Head of caudate nucleus (tissue), 42 donors: Measurements from ENCODE around the gene CRYL1.

Experiments
- DNase-seq, 42 donors: peaks; one replicate each; pipeline versions ENCODE4 v3.0.0 to v3.0.0-alpha.2; 2020 to 2021; ENCODE audit warnings: mixed read lengths in 7 of 42
- intact Hi-C: fragments of 100-400 bp; cut with DNase I; formaldehyde crosslinking; loops from one replicate; pipeline ENCODE4 v1.15.0; 2022

Gene CRYL1

GRCh38 chr13:20544201-20544923, 18.7 kb upstream of the CRYL1 start:
- intact Hi-C loops = no loop called here
- no peak for DNase-seq

GRCh38 chr13:20536992-20537391, 11.3 kb upstream of the CRYL1 start:
- intact Hi-C loops = no loop called here
- no peak for DNase-seq

GRCh38 chr13:20534038-20534608, 8.5 kb upstream of the CRYL1 start:
- intact Hi-C loops = no loop called here

GRCh38 chr13:20528452-20528851, 2.8 kb upstream of the CRYL1 start:
- no peak for DNase-seq
- intact Hi-C loops = loop anchor here (10.0 kb wide), 1 partner anchor 176 kb away; the partner anchor contains the start of gene IL17D

More at GRCh38 chr13:20534038-20534608, 8.5 kb upstream of the CRYL1 start:
- no peak for DNase-seq

GRCh38 chr13:20526664-20527063, 1.0 kb upstream of the CRYL1 start:
- DNase-seq = peak in 7 of 42 donors; percentile 12 to 53 (median 19)
- intact Hi-C loops = loop anchor here (10.0 kb wide), 1 partner anchor 178 kb away; the partner anchor contains the start of gene IL17D

GRCh38 chr13:20525144-20525600, 485 bp downstream of the CRYL1 start:
- intact Hi-C loops = loop anchor here (10.0 kb wide), 1 partner anchor 180 kb away; the partner anchor contains the start of gene IL17D
- peak in 40 of 42 donors; percentile 22 to 72 (median 43) for DNase-seq

- intact Hi-C loops = loop anchor here (10.0 kb wide), 1 partner anchor 183 kb away; the partner anchor contains the start of gene IL17D
- DNase-seq = no peak
Measured at GRCh38 chr13:20521364-20522115, 4.1 kb downstream of the CRYL1 start.

GRCh38 chr13:20519875-20520274, 5.8 kb downstream of the CRYL1 start:
- DNase-seq = no peak
- intact Hi-C loops = loop anchor here (10.0 kb wide), 2 partner anchors 45 to 185 kb away; partner anchors contain the start of genes IFT88 and IL17D

- peak in 2 of 42 donors; percentile 20 to 57 for DNase-seq
- intact Hi-C loops = loop anchor here (10.0 kb wide), 1 partner anchor 46 kb away; the partner anchor contains the start of gene IFT88
Measured at GRCh38 chr13:20518660-20519100, 7.0 kb downstream of the CRYL1 start.

GRCh38 chr13:20514866-20515265, 10.8 kb downstream of the CRYL1 start:
- no peak for DNase-seq
- intact Hi-C loops = loop anchor here (10.0 kb wide), 1 partner anchor 50 kb away; the partner anchor contains the start of gene IFT88

- no peak for DNase-seq
- intact Hi-C loops = loop anchor here (10.0 kb wide), 1 partner anchor 51 kb away; the partner anchor contains the start of gene IFT88
Measured at GRCh38 chr13:20513466-20513995, 12.1 kb downstream of the CRYL1 start.

- no peak for DNase-seq
- intact Hi-C loops = loop anchor here (10.0 kb wide), 1 partner anchor 53 kb away; the partner anchor contains the start of gene IFT88
Measured at GRCh38 chr13:20512042-20512683, 13.5 kb downstream of the CRYL1 start.

GRCh38 chr13:20506696-20507095, 19.0 kb downstream of the CRYL1 start:
- DNase-seq = no peak
- intact Hi-C loops = no loop called here

GRCh38 chr13:20505405-20506366, 20.0 kb downstream of the CRYL1 start:
- intact Hi-C loops = no loop called here
- DNase-seq = no peak

GRCh38 chr13:20503088-20504083, 22.3 kb downstream of the CRYL1 start:
- no peak for DNase-seq
- intact Hi-C loops = no loop called here

- no peak for DNase-seq
- intact Hi-C loops = no loop called here
Measured at GRCh38 chr13:20501592-20501991, 24.1 kb downstream of the CRYL1 start.
